GM23338 (cell line): ENCODE results near the gene COPZ2. TPM values are rescaled to one million over a fixed set of nuclear protein-coding genes. Genes with fewer than 3 reads are reported as not detected.

Source experiments
- JUNB ChIP-seq: IDR thresholded peaks from one replicate; pipeline ENCODE4 v1.6.1; 2016; ENCODE audit warnings: antibody characterized with exemption; ENCODE audit not compliant: unreplicated experiment
- NANOG ChIP-seq: IDR thresholded peaks from 2 replicates; pipeline ENCODE4 v1.6.1; 2016; ENCODE audit warnings: antibody characterized with exemption, borderline replicate concordance
- REST ChIP-seq: IDR thresholded peaks from one replicate; pipeline ENCODE4 v1.6.1; 2018; ENCODE audit warnings: antibody characterized with exemption; ENCODE audit not compliant: unreplicated experiment
- ZNF462 ChIP-seq: fragments of 250-450 bp; sonication (Bioruptor Pico); IDR thresholded peaks from 2 replicates; pipeline ENCODE4 v1.5.0; 2020; ENCODE audit warnings: mild to moderate bottlenecking, moderate library complexity
- polyA plus RNA-seq: library from polyadenylated mRNA; unstranded; fragments of >200 nt; fragmentation: Nextera tagmentation; extraction: Ambion mirVana; gene quantifications from 2 replicates; pipeline ENCODE4 v1.2.1, GENCODE V29; 2016
- total RNA-seq: library from RNA; depleted of rRNA; stranded (reverse); fragments of >200 nt; shearing (Covaris generic); gene quantifications from 2 replicates; pipeline ENCODE4 v1.2.3, GENCODE V29; 2014
- TF ChIP-seq, protein P1 (sequence below): IDR thresholded peaks from 2 replicates; pipeline ENCODE4 v1.6.1; 2016; ENCODE audit warnings: antibody characterized with exemption

Gene COPZ2
- total and polyA plus RNA-seq, 2 experiments from 2014 or later = not detected

DNA sequence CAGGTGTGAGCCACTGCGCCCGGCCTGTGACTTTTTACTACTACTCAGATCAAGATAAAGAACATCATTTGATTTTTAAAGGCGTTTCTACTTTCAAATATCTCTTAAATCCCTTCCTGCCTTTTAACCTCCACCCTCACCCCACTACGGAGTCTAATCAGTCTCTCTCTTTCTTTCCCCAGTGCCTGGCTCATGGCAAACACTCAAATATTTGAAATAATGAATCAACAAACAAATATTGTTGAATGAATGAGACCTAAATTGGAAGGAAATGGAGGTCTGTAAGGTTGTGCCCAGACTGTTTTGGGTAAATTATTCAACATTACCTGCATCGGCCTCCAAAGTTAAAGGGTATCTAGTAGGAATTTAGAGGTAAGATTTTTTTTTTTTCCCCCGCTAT, 14.7 kb downstream of the COPZ2 start (continued):
- TF ChIP-seq ZNF462 = no peak
- no peak for TF ChIP-seq JUNB
- no peak for TF ChIP-seq NANOG
- TF ChIP-seq, protein P1, sequence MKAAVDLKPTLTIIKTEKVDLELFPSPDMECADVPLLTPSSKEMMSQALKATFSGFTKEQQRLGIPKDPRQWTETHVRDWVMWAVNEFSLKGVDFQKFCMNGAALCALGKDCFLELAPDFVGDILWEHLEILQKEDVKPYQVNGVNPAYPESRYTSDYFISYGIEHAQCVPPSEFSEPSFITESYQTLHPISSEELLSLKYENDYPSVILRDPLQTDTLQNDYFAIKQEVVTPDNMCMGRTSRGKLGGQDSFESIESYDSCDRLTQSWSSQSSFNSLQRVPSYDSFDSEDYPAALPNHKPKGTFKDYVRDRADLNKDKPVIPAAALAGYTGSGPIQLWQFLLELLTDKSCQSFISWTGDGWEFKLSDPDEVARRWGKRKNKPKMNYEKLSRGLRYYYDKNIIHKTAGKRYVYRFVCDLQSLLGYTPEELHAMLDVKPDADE = no peak
- TF ChIP-seq REST = no peak
